ENCODE measurements around the gene PRDM11.
"Not testable (repeated sequence)": the region's sequence is repeated elsewhere in the genome, so short reads cannot be mapped to it uniquely, and the experiment has no call there.

PRDM11 gene

DNA sequence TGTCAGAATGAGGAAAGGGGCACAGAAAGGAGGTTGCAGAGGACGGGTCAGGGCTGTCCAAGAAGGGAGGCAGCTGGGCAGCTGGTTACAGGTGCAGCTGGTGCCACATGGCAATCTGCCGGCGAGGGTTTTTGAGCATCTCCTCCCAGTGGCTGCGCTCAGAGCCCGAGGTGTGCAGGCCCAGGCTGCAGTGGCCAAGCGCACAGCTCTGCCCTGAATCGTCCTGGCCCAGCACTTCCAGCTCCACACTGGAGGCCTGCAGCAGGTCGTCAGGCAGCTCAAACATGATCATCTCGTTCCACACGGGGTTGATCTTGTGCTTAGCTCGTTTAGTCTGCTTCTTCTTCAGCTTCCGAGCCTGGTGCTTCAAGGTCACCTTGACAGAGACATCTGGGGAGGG, 97.5 kb downstream of the PRDM11 start:
- Histone ChIP-seq H3K27me3 (peaks cover 0 to 2% of the 10 kb centered on the region in 2 donors), H3K36me3 (no peaks in the 10 kb centered on the region), H3K9me3 (no peaks in the 10 kb centered on the region), H3K4me3 (no peak overlapping the region), H3K27ac (no peak overlapping the region), H3K4me1 (peaks cover 0 to 2% (median 0%) of the 10 kb centered on the region in 4 donors)
- intact Hi-C loops (cut with DNase I; ENCODE audit: low total_unique reads) = loop anchor here (10.0 kb wide), 1 partner anchor 129 kb away; no protein-coding TSS in a partner anchor
- TF ChIP-seq, protein P1, sequence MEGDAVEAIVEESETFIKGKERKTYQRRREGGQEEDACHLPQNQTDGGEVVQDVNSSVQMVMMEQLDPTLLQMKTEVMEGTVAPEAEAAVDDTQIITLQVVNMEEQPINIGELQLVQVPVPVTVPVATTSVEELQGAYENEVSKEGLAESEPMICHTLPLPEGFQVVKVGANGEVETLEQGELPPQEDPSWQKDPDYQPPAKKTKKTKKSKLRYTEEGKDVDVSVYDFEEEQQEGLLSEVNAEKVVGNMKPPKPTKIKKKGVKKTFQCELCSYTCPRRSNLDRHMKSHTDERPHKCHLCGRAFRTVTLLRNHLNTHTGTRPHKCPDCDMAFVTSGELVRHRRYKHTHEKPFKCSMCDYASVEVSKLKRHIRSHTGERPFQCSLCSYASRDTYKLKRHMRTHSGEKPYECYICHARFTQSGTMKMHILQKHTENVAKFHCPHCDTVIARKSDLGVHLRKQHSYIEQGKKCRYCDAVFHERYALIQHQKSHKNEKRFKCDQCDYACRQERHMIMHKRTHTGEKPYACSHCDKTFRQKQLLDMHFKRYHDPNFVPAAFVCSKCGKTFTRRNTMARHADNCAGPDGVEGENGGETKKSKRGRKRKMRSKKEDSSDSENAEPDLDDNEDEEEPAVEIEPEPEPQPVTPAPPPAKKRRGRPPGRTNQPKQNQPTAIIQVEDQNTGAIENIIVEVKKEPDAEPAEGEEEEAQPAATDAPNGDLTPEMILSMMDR (IDR thresholded peaks at IDR 0.05) = no peak
- no peak for DNase-seq

DNA sequence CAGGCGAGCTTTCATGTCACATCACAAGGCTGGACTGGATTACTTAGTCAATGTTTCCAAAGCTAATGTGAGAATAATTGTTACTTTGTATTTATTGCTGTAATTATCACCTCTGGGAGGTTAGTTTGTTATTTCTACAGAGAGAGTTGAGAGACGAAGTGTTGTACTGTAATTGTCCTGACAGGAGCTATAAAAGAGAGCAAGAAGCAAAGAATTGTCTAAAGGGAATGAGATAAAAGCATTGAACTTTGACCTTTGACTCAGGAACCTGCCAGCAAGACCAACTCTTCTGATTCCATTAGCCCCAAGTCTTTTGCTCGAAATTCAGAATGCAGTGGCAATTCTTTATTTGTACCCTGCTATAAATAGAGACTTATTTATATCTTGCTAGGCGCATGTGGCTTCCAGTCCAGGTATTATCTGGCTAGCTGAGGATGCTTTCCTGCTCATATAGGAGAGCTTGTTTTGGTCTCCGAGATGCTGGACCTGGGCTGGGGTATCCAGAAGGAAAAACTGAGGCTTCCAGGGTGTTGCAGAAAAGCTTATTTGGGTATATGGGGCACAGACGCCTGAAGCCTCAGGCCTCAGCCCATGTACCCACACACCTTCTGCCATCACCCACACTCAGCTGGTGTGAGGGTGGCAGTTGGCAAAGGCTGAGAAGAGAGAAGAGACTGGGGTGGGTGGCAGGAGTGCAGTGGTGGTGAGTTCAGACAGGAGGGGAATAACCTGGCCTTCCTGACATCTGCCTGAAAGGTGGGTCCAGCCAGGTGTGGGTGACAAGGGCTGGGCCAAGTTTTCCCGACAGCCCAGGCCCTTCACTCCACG, 99.0 kb downstream of the PRDM11 start:
- Histone ChIP-seq H3K4me3 (no peak overlapping the region), H3K27me3 (peaks cover 0 to 2% of the 10 kb centered on the region in 2 donors), H3K27ac (no peak overlapping the region), H3K36me3 (no peaks in the 10 kb centered on the region), H3K4me1 (no peaks in the 10 kb centered on the region), H3K9me3 (no peaks in the 10 kb centered on the region)
- intact Hi-C loops (cut with DNase I; ENCODE audit: low total_unique reads) = loop anchor here (10.0 kb wide), 1 partner anchor 131 kb away; no protein-coding TSS in a partner anchor
- DNase-seq = no peak
- TF ChIP-seq, protein P1 (IDR thresholded peaks at IDR 0.05) = no peak

DNA sequence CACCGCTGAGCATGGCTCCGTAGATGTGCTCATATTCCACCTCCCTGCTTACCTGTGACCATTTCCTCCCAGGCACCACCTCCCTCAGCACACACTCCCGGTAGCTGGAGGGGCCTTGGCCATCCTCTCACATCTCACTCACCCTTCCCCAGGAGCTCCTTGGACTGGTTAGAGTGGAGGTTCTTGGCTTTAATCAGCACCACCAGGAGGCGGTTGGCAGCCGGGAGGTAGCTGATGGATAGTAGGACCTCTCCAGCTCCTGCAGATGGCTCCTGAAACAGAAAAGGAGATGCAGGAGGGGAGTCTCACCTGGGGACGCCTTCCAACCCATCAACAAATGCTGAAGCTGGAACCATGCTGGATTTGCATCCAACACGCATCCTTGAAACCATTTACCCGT, 99.8 kb downstream of the PRDM11 start:
- Histone ChIP-seq H3K36me3 (no peaks in the 10 kb centered on the region), H3K27me3 (peaks cover 0 to 5% of the 10 kb centered on the region in 2 donors), H3K4me1 (no peaks in the 10 kb centered on the region), H3K27ac (no peak overlapping the region), H3K4me3 (no peak overlapping the region), H3K9me3 (no peaks in the 10 kb centered on the region)
- TF ChIP-seq, protein P1 (IDR thresholded peaks at IDR 0.05) = no peak
- intact Hi-C loops (cut with DNase I; ENCODE audit: low total_unique reads) = loop anchor here (10.0 kb wide), 1 partner anchor 131 kb away; no protein-coding TSS in a partner anchor
- no peak for DNase-seq

DNA sequence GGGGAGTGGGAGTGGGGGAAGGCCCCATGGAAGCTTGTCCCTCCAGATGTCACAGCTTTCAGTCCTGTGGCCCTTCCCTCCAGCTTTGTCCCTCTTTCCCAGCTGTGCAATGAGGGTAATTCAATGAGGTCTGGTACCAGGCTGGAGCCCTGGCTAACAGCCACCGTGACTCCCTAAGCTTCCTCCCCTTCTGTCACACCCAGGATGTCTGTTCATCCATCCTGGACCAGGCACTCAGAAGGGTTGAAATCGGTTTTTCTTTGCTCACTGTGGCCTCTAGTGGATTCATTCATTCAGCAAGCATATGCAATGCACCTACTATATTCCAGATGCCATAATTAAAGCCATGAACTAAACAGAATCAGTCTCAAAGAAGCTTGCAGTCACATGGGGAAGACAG, 101.0 kb downstream of the PRDM11 start:
- peaks cover 0 to 12% of the 10 kb centered on the region in 2 donors for H3K27me3 ChIP-seq
- no peaks in the 10 kb centered on the region for H3K9me3 ChIP-seq
- no peak overlapping the region for H3K4me3 ChIP-seq
- H3K27ac ChIP-seq = no peak overlapping the region
- H3K4me1 ChIP-seq = peaks cover 0 to 2% (median under 1%) of the 10 kb centered on the region in 4 donors
- TF ChIP-seq, protein P1 (IDR thresholded peaks at IDR 0.05) = no peak
- intact Hi-C loops (cut with DNase I; ENCODE audit: low total_unique reads) = loop anchor here (10.0 kb wide), 1 partner anchor 133 kb away; no protein-coding TSS in a partner anchor
- DNase-seq = no peak
- H3K36me3 ChIP-seq = no peaks in the 10 kb centered on the region

DNA sequence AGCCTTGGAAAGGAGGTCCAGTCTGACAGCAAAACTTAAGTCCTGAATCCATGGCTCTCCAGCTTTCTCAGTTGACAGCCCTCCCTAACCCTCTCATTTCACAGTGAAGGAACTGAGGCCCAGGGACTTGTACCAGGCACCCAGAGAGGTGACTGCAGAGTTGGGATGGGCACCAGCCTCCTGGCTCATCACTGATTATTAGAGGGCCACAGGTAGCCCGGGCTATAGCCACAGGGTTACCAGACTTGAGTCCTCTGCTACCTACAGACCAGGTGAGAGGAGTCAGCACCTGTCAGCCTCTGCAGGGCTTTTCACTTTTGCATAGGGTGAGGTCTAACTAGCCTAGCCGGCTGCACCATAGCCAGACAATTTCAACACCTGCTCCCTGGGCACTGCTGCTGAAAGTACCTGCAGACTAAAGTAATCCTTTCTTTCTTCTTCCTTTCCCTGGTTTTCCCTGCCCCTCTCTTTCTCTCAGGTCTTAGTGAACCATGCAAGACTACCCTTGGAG, 102.1 kb downstream of the PRDM11 start:
- H3K9me3 ChIP-seq = no peaks in the 10 kb centered on the region
- intact Hi-C loops (cut with DNase I; ENCODE audit: low total_unique reads) = loop anchor here (10.0 kb wide), 1 partner anchor 134 kb away; no protein-coding TSS in a partner anchor
- TF ChIP-seq, protein P1 (IDR thresholded peaks at IDR 0.05) = no peak
- peaks cover 0 to 12% of the 10 kb centered on the region in 2 donors for H3K27me3 ChIP-seq
- no peak for DNase-seq
- peaks cover 0 to 7% (median 3%) of the 10 kb centered on the region in 4 donors for H3K4me1 ChIP-seq
- H3K4me3 ChIP-seq = no peak overlapping the region
- no peak overlapping the region for H3K27ac ChIP-seq
- no peaks in the 10 kb centered on the region for H3K36me3 ChIP-seq

DNA sequence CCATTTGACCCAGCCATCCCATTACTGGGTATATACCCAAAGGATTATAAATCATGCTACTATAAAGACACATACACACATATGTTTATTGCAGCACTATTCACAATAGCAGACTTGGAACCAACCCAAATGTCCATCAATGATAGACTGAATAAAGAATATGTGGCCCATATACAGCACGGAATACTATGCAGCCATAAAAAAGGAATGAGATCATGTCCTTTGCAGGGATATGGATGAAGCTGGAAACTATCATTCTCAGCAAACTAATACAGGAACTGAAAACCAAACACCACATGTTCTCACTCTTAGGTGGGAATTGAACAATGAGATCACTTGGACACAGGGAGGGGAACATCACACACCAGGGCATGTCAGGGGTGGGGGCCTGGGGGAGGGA, 102.9 kb downstream of the PRDM11 start:
- H3K27me3 ChIP-seq = peaks cover 0 to 12% of the 10 kb centered on the region in 2 donors
- not testable (repeated sequence) for H3K36me3 ChIP-seq, H3K9me3 ChIP-seq, DNase-seq, H3K27ac ChIP-seq, H3K4me1 ChIP-seq, H3K4me3 ChIP-seq
- intact Hi-C loops (cut with DNase I; ENCODE audit: low total_unique reads) = loop anchor here (10.0 kb wide), 1 partner anchor 135 kb away; no protein-coding TSS in a partner anchor
